GM21515 (cell line): ENCODE data around the gene CCDC27.

Experiments
- ATAC-seq: cut with Tn5 transposase; IDR thresholded peaks from one replicate; pipeline ENCODE4 v1.9.1; 2021; ENCODE audit not compliant: unreplicated experiment

CCDC27 gene

GRCh38 chr1:3750741-3751140 lies 1.5 kb upstream of the CCDC27 start:
- no peak for ATAC-seq

- ATAC-seq, result no peak
Measured at GRCh38 chr1:3753656-3754454, 1.6 kb downstream of the CCDC27 start.

- no peak for ATAC-seq
Measured at GRCh38 chr1:3756394-3756793, 4.1 kb downstream of the CCDC27 start.

DNA sequence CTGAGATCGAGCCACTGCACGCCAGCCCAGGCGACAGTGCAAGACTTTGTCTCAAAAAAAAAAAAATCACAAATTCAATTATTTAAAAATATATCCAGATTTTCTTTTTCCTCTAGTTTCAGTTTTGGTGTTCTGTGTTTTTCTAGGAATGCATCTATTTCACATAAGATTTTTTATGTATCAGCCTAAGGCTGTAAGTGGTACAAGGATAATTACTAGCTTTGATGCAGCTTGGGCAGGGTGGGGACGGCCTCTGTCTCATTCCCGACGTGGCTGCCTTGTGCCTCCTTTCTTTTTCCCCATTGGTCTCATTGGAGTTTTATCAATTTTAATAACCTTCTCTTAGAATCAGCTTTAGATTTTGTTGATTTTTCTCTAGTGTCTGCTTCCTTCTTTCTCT lies 6.9 kb downstream of the CCDC27 start:
- no peak for ATAC-seq

DNA sequence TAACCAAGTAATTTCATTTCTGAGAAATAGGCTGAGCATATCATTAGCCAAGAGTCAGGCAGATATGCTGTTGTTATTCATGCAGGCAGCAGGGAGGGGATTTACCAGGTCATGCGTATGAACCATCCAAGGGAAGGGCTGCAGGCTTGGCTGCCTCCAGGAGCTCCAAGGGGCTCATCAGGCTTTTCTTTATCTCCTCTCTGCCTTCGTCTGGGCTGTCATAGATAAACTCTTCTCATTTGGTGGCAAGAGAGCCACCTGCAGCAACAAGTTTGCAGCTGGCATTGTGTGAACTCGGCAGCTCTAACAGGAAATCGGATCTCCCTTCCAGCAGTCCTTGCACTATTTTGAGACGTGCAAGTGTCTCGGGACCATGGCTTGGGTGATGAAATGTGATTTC lies 7.5 kb downstream of the CCDC27 start:
- ATAC-seq, result no peak

DNA sequence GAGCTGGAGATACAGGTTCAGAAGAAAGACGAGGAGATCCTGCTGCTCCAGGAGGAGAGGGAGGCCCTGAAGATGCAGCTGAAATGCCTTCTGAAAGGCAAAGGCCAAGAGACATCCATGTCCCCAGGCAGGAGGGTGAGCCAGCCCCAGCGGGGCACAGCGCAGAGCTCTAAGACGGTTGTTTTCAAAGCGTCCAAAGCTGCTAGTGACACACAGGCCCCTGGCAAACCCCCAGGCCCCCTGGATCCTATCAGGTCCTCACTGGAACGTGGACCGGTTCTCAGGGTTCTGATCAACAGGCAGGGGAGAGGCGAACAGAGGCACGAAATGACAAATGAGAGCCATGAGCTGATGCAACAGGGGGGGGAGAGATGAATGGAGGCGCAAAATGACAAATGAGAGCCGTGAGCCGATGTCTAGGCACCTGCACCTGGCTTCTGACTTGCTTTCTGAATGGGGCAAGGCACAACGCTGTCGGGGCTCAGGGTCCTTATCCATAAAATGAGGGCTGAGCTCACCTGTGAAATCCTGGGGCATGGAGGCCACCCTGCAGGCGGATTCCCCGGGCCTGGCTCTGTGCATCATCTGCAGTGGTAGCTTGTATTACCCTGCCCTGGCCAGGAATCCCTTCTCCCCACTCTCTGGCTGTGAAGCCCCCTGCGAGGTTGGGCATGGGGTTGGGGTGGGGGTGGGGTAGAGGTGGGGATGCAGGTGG lies 9.2 kb downstream of the CCDC27 start:
- ATAC-seq, result no peak

- ATAC-seq, result no peak
Measured at GRCh38 chr1:3762151-3762872, 10.1 kb downstream of the CCDC27 start.

- ATAC-seq, result no peak
Measured at GRCh38 chr1:3762873-3763228, 10.6 kb downstream of the CCDC27 start.

- no peak for ATAC-seq
Measured at GRCh38 chr1:3763351-3764125, 11.3 kb downstream of the CCDC27 start.

- ATAC-seq, result no peak
Measured at GRCh38 chr1:3767328-3767925, 15.2 kb downstream of the CCDC27 start.

DNA sequence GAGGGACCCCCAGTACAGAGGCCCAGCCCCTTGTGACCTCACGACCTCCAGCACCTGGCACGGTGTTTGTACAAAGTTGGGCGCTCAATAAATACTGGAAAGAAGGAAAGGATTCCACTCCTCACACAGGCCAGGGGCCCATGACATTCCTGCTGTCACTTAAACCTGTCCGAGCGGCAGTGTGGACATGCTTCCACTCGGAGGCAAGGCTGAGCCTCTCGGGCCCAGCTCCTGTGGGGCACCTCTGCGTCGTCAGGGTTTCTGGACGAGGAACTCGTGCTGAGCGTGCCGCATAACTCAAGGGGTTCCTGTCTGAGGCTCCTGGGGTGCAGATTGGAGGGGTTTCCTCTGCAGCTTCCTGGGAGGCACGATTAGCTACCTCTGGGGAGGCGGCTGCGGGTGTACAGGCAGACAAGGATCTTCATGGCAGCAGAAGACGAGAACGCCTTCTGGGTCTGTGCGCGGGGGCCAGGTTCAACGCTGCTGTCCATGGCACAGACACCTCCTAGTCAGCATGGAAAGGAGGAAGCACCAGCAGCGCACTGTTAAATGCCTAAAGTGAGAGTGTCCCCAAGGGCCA lies 16.7 kb downstream of the CCDC27 start:
- ATAC-seq, result no peak

- no peak for ATAC-seq
Measured at GRCh38 chr1:3770047-3770765, 18.0 kb downstream of the CCDC27 start.

GRCh38 chr1:3771108-3772026 lies 19.1 kb downstream of the CCDC27 start:
- no peak for ATAC-seq

- ATAC-seq, result peak; percentile 54
Measured at GRCh38 chr1:3772027-3772714, 19.9 kb downstream of the CCDC27 start.

DNA sequence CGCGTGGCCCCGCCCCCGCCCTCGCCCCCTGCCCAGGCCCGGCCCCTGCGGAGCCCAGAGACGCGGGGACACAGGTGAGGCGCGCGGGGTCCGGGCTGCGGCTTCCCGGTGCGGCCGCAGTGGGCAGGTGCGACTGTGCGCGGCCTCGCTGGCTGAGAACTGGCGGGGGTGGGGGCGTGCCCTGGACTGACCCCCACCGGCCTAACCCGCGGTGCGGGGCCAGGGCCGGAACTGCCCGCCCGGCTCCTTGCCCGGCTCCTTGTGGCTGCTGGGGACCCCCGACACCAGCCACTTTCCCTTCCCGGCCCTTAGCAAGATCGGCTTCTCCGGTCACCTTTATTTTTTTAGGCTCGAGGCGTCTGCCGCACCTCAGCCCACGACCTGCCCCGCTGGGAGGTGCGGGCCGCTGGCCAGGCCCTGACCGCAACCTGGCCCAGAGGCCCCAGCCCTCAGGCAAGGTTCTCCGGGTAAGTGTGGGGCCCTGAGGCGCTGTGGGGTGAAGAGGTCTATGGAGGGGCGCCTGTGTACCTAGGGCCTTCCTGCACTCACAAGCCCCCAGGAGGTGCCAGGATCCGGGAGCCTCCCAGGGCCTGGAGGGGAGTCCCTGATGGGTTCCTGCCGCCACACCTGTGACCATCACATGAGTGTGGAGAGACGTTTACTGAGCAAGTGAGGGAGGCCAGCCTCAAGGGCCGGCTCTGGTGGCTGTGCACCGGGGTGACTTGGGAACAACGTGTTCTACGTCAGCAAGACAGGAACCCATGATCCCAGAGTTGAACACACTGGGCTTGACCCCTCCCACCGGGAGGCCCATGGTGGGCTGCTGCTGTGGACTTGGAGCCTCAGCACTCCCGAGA lies 20.7 kb downstream of the CCDC27 start, which contains the start of gene SMIM1:
SMIM1 (plus strand) TSS at position 35 of the 857 bp plus-strand sequence. CDS start 2,625 bp downstream, outside the sequence.
- ATAC-seq, result peak; percentile 20

DNA sequence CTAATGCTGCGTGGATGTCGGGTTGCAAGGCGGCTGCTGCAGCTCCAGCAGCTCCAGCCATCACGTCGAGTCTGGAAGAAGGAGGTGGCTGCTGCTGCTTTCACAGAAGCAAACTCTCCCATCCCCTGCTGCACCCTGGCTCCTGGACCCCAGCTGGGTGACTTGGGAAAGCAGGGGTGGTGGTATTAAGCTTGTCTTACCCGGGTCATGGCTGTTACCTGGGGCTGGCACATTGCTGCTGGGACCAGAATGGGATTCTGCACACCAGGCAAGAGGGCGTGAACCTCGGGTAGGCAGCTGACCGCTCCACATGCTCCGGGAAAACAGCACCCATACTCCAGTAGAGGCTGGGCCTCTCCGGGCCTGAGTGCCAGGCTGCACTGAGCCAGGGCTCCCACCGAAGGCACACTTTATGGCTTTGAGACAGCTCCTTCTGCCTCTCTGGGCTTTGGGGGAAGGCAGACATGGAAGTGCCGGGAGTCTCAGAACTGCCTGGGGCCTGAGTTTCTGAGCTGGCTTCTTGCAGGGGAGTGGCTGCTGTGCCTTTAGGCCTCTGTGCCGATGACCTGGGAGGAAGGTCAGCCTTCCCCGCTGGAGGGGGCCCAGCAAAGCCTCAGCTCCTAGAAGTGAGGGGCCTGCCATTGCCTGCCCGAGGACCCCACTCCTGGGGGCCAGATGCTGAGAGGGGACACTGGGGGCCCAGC lies 21.5 kb downstream of the CCDC27 start:
- ATAC-seq, result no peak
